GM19351 (cell line): ENCODE data around the gene EGFL8.
"Not testable (repeated sequence)": the region's sequence is repeated elsewhere in the genome, so short reads cannot be mapped to it uniquely, and the experiment has no call there.

ENCODE experiments used
- ATAC-seq: cut with Tn5 transposase; IDR thresholded peaks from one replicate; pipeline ENCODE4 v1.9.1; 2021; ENCODE audit warnings: mild to moderate bottlenecking, moderate library complexity; ENCODE audit not compliant: unreplicated experiment

EGFL8 gene

GRCh38 chr6:32194825-32195651 is 30.6 kb downstream of the EGFL8 start:
- no peak for ATAC-seq

- ATAC-seq = peak; percentile 70
These were observed 31.2 kb downstream of the EGFL8 start for GRCh38 chr6:32195652-32195901.

GRCh38 chr6:32195902-32196681 is 31.7 kb downstream of the EGFL8 start:
- ATAC-seq = peak; percentile 74

- ATAC-seq = no peak
These were observed 32.6 kb downstream of the EGFL8 start for GRCh38 chr6:32196682-32197616.

GRCh38 chr6:32198345-32198696 is 33.9 kb downstream of the EGFL8 start:
- no peak for ATAC-seq

GRCh38 chr6:32198866-32199265 is 34.5 kb downstream of the EGFL8 start:
- ATAC-seq = no peak

GRCh38 chr6:32200711-32201475 is 36.5 kb downstream of the EGFL8 start:
- no peak for ATAC-seq

GRCh38 chr6:32202186-32202585 is 37.8 kb downstream of the EGFL8 start:
- no peak for ATAC-seq

- ATAC-seq = no peak
These were observed 39.3 kb downstream of the EGFL8 start for GRCh38 chr6:32203426-32204267.

GRCh38 chr6:32204268-32204715 is 39.9 kb downstream of the EGFL8 start:
- no peak for ATAC-seq

GRCh38 chr6:32208996-32209395 is 44.6 kb downstream of the EGFL8 start:
- ATAC-seq = no peak

- ATAC-seq = no peak
These were observed 45.8 kb downstream of the EGFL8 start for GRCh38 chr6:32210191-32210601.

- not testable (repeated sequence) for ATAC-seq
These were observed 47.0 kb downstream of the EGFL8 start for GRCh38 chr6:32211432-32211831.

GRCh38 chr6:32212076-32212760 is 47.8 kb downstream of the EGFL8 start:
- ATAC-seq = no peak

GRCh38 chr6:32213649-32214048 is 49.3 kb downstream of the EGFL8 start:
- ATAC-seq = no peak

- no peak for ATAC-seq
These were observed 49.7 kb downstream of the EGFL8 start for GRCh38 chr6:32214126-32214525.

GRCh38 chr6:32215617-32216016 is 51.2 kb downstream of the EGFL8 start:
- no peak for ATAC-seq

GRCh38 chr6:32216285-32216684 is 51.9 kb downstream of the EGFL8 start:
- ATAC-seq = no peak

GRCh38 chr6:32216998-32217397 is 52.6 kb downstream of the EGFL8 start:
- no peak for ATAC-seq
